Osteoblast (primary cell): Measurements from ENCODE around the gene MLNR. TPM values are rescaled to one million over a fixed set of nuclear protein-coding genes. Genes with fewer than 3 reads are reported as not detected.

ENCODE experiments used
- DNase-seq: peaks from one replicate; pipeline ENCODE4 v3.0.0; 2011; ENCODE audit warnings: low spot score, mixed read lengths; ENCODE audit not compliant: insufficient read length; ENCODE audit errors: missing footprints
- H2AFZ ChIP-seq: 2 replicates; pipeline ENCODE4 v1.6.0; 2011; ENCODE audit warnings: mild to moderate bottlenecking, low read length
- H3K27ac ChIP-seq: 2 replicates; pipeline ENCODE4 v1.5.1; 2011; ENCODE audit warnings: mild to moderate bottlenecking, low read depth, low read length, moderate library complexity
- H3K27me3 ChIP-seq: 2 replicates; pipeline ENCODE4 v1.6.0; 2012; ENCODE audit warnings: mild to moderate bottlenecking, control low read depth, inconsistent platforms, low read length, moderate library complexity; ENCODE audit not compliant: insufficient read depth
- H3K36me3 ChIP-seq: 2 replicates; pipeline ENCODE4 v1.5.1; 2011; ENCODE audit warnings: mild to moderate bottlenecking, low read length, control low read depth, moderate library complexity; ENCODE audit not compliant: insufficient read depth
- H3K4me1 ChIP-seq: 2 replicates; pipeline ENCODE4 v1.5.1; 2011; ENCODE audit warnings: mild to moderate bottlenecking, low read length, control low read depth, moderate library complexity; ENCODE audit not compliant: insufficient read depth
- H3K4me2 ChIP-seq: 2 replicates; pipeline ENCODE4 v1.6.0; 2011; ENCODE audit warnings: mild to moderate bottlenecking, low read length; ENCODE audit not compliant: insufficient read depth
- H3K4me3 ChIP-seq: fragments of 200-600 bp; sonication (generic); 3 replicates; pipeline ENCODE4 v1.5.1; 2012; ENCODE audit warnings: mild to moderate bottlenecking, low read length, inconsistent platforms; ENCODE audit not compliant: insufficient read depth
- H3K79me2 ChIP-seq: 2 replicates; pipeline ENCODE4 v1.6.0; 2012; ENCODE audit warnings: mild to moderate bottlenecking, low read length, control low read depth, inconsistent platforms; ENCODE audit not compliant: insufficient read depth
- H3K9me3 ChIP-seq: 2 replicates; pipeline ENCODE4 v1.5.1; 2011; ENCODE audit warnings: low read depth, low read length, control low read depth
- H4K20me1 ChIP-seq: 2 replicates; pipeline ENCODE4 v1.6.0; 2012; ENCODE audit warnings: mild to moderate bottlenecking, low read length, control low read depth; ENCODE audit not compliant: insufficient read depth
- total RNA-seq: library from RNA; depleted of rRNA; stranded (reverse); fragments of >200 nt; gene quantifications from 2 replicates; pipeline ENCODE4 v1.2.3, GENCODE V29; 2012
- TF ChIP-seq, protein P1 (sequence below): IDR thresholded peaks from 2 replicates; pipeline ENCODE4 v1.5.1; 2011; ENCODE audit warnings: mild to moderate bottlenecking, low read depth, low read length, moderate library complexity; ENCODE audit errors: extremely low read depth

Gene MLNR
- total RNA-seq, 1 donor = not detected

DNA sequence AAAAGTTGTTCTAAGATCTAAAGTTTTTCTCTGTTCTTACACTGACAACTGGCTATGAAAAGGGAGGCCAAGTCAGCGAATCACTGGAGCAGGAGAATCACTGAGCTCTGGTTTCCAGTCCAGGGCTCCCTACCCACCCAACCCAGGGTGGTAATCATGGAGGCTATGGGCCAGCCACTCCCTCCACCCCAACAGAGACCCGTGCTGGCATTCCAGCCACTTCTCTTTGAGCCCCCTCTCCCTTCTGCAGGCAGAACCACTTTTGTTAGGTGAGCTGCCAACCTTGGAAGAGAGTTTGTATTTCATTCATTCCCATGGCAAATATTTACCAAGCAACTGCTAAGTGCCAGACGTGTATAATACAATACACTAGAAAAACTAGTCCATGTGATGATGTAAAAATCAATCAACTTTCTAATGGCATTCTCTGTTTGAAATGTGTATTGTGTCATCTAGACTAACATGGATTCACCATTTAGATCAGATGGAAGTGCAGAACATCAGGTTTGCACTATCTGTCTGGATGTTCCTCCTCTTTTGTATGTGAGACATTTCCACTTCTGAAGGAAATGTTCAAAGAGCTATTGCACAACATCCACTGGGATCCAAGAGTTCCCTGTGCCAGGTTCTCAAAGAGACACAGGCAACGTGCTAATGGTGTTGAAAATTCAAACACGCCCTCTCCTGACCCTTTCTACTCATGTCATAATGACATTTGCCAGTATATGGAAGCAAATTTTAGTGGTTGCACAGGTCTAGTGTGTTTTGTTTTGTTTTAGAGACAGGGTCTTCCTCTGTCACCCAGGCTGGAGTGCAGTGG is 5.3 kb downstream of the MLNR start:
- DNase-seq = no peak

DNA sequence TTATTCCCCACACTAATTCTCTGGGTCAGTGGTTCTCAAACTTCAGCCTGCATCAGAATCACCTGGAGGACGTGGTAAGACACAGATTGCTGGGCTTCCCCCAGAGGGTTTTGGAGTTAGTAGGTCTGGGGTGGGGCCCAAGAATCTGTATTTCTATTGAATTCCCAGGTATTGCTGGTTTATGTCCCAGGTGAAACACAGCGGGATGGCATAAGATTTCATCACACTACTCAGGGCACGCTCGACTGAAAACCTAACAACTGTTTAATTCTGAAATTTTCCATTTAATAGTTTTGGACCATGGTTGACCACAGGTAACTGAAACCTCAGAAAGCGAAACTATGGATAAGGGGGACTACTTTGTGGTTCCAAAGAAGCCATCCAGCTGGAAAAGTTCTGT is 6.5 kb downstream of the MLNR start:
- H3K4me3 ChIP-seq = no peak overlapping the region
- no peak overlapping the region for H2AFZ ChIP-seq
- no peak for DNase-seq
- H3K27ac ChIP-seq = no peak overlapping the region
- no peaks in the 10 kb centered on the region for H3K36me3 ChIP-seq
- TF ChIP-seq, protein P1, sequence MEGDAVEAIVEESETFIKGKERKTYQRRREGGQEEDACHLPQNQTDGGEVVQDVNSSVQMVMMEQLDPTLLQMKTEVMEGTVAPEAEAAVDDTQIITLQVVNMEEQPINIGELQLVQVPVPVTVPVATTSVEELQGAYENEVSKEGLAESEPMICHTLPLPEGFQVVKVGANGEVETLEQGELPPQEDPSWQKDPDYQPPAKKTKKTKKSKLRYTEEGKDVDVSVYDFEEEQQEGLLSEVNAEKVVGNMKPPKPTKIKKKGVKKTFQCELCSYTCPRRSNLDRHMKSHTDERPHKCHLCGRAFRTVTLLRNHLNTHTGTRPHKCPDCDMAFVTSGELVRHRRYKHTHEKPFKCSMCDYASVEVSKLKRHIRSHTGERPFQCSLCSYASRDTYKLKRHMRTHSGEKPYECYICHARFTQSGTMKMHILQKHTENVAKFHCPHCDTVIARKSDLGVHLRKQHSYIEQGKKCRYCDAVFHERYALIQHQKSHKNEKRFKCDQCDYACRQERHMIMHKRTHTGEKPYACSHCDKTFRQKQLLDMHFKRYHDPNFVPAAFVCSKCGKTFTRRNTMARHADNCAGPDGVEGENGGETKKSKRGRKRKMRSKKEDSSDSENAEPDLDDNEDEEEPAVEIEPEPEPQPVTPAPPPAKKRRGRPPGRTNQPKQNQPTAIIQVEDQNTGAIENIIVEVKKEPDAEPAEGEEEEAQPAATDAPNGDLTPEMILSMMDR = no peak
- no peak overlapping the region for H3K4me2 ChIP-seq
- no peaks in the 10 kb centered on the region for H3K4me1 ChIP-seq
- H3K79me2 ChIP-seq = no peaks in the 10 kb centered on the region
- H3K9me3 ChIP-seq = no peaks in the 10 kb centered on the region
- no peaks in the 10 kb centered on the region for H4K20me1 ChIP-seq
- H3K27me3 ChIP-seq = peaks cover 42% of the 10 kb centered on the region

More for the DNA sequence above, 5.3 kb downstream of the MLNR start:
- H3K27me3 ChIP-seq = peaks cover 54% of the 10 kb centered on the region
- H3K79me2 ChIP-seq = no peaks in the 10 kb centered on the region
- H3K4me2 ChIP-seq = no peak overlapping the region
- no peaks in the 10 kb centered on the region for H3K36me3 ChIP-seq
- TF ChIP-seq, protein P1 = no peak
- no peaks in the 10 kb centered on the region for H3K4me1 ChIP-seq
- no peaks in the 10 kb centered on the region for H3K9me3 ChIP-seq
- H3K27ac ChIP-seq = no peak overlapping the region
- no peak overlapping the region for H2AFZ ChIP-seq
- H3K4me3 ChIP-seq = no peak overlapping the region
- no peaks in the 10 kb centered on the region for H4K20me1 ChIP-seq

- Histone ChIP-seq H3K4me1 (no peaks in the 10 kb centered on the region), H3K4me3 (no peak overlapping the region), H3K4me2 (no peak overlapping the region), H3K9me3 (no peaks in the 10 kb centered on the region), H3K79me2 (no peaks in the 10 kb centered on the region), H2AFZ (no peak overlapping the region), H3K36me3 (no peaks in the 10 kb centered on the region), H3K27ac (no peak overlapping the region), H3K27me3 (no peaks in the 10 kb centered on the region), H4K20me1 (no peaks in the 10 kb centered on the region)
- no peak for DNase-seq
- TF ChIP-seq, protein P1 = no peak
Observed at GRCh38 chr13:49234741-49235140, 14.6 kb downstream of the MLNR start.

GRCh38 chr13:49235856-49236431 is 15.8 kb downstream of the MLNR start:
- no peak overlapping the region for H3K27ac ChIP-seq
- H4K20me1 ChIP-seq = no peaks in the 10 kb centered on the region
- H3K4me1 ChIP-seq = no peaks in the 10 kb centered on the region
- H3K79me2 ChIP-seq = no peaks in the 10 kb centered on the region
- H3K4me2 ChIP-seq = no peak overlapping the region
- DNase-seq = no peak
- H3K27me3 ChIP-seq = no peaks in the 10 kb centered on the region
- TF ChIP-seq, protein P1 = no peak
- H3K9me3 ChIP-seq = no peaks in the 10 kb centered on the region
- H2AFZ ChIP-seq = no peak overlapping the region
- H3K4me3 ChIP-seq = no peak overlapping the region
- no peaks in the 10 kb centered on the region for H3K36me3 ChIP-seq
